HL-60 (cell line): Measurements from ENCODE around the gene HPS4.

Source experiments
- DNase-seq, 2 experiments: peaks; one replicate each; pipeline ENCODE4 v3.0.0-alpha.2; 2010 to 2020; ENCODE audit warnings: low read depth in 1 of 2, low spot score in 1 of 2
- H3K27ac ChIP-seq: fragments of 250-450 bp; sonication (Bioruptor Pico); replicated peaks from 2 replicates; pipeline ENCODE4 v1.5.1; 2020; ENCODE audit warnings: mild to moderate bottlenecking, moderate library complexity
- H3K27me3 ChIP-seq: fragments of 250-450 bp; sonication (Bioruptor Pico); 2 replicates; pipeline ENCODE4 v1.5.1; 2021; ENCODE audit warnings: mild to moderate bottlenecking, moderate library complexity; ENCODE audit not compliant: insufficient read depth, poor library complexity, severe bottlenecking
- H3K4me3 ChIP-seq: replicated peaks from 2 replicates; pipeline ENCODE4 v1.5.1; 2011; ENCODE audit warnings: mild to moderate bottlenecking, control low read depth, low read length; ENCODE audit not compliant: insufficient read depth
- GABPA ChIP-seq: IDR thresholded peaks from 2 replicates; pipeline ENCODE4 v1.6.1; 2012; ENCODE audit warnings: low read depth
- POLR2AphosphoS5 ChIP-seq: IDR thresholded peaks from 2 replicates; pipeline ENCODE4 v1.6.1; 2012; ENCODE audit warnings: low read depth
- SPI1 ChIP-seq: IDR thresholded peaks from 2 replicates; pipeline ENCODE4 v1.6.1; 2012; ENCODE audit warnings: low read depth, mild to moderate bottlenecking, borderline replicate concordance
- TF ChIP-seq, protein P1 (sequence below): IDR thresholded peaks from one replicate; pipeline ENCODE4 v1.5.1; 2011; ENCODE audit warnings: low read length, control low read depth, inconsistent platforms; ENCODE audit not compliant: insufficient read depth
- TF ChIP-seq, protein P2 (sequence below): IDR thresholded peaks from 2 replicates; pipeline ENCODE4 v1.6.1; 2012; ENCODE audit warnings: low read depth; ENCODE audit not compliant: insufficient replicate concordance

Gene HPS4

DNA sequence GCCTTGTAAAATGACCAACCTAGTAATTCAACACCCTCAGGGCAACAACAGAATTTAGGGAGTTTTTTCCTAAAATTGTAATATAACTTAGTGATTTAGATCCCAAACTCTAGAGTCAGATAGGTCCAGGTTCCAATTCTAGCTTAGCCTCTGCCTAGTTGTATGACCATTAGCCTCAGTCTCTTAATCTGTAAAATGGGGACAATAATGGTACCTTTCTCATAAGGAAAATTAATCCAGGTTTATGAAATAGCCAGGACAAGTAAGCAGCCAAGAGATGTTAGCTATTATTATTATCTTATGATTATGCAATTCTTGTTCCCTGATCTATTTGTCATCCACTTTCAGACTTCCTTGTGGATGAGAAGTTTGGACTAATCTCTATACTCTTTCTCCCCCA is 24.6 kb upstream of the HPS4 start:
- DNase-seq: no peak
- no peaks in the 10 kb centered on the region for H3K27me3 ChIP-seq
- H3K27ac ChIP-seq: no peak overlapping the region
- no peak overlapping the region for H3K4me3 ChIP-seq
- TF ChIP-seq SPI1 (no peak), POLR2AphosphoS5 (no peak), GABPA (no peak)
- TF ChIP-seq, protein P1, sequence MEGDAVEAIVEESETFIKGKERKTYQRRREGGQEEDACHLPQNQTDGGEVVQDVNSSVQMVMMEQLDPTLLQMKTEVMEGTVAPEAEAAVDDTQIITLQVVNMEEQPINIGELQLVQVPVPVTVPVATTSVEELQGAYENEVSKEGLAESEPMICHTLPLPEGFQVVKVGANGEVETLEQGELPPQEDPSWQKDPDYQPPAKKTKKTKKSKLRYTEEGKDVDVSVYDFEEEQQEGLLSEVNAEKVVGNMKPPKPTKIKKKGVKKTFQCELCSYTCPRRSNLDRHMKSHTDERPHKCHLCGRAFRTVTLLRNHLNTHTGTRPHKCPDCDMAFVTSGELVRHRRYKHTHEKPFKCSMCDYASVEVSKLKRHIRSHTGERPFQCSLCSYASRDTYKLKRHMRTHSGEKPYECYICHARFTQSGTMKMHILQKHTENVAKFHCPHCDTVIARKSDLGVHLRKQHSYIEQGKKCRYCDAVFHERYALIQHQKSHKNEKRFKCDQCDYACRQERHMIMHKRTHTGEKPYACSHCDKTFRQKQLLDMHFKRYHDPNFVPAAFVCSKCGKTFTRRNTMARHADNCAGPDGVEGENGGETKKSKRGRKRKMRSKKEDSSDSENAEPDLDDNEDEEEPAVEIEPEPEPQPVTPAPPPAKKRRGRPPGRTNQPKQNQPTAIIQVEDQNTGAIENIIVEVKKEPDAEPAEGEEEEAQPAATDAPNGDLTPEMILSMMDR: no peak
- TF ChIP-seq, protein P2, sequence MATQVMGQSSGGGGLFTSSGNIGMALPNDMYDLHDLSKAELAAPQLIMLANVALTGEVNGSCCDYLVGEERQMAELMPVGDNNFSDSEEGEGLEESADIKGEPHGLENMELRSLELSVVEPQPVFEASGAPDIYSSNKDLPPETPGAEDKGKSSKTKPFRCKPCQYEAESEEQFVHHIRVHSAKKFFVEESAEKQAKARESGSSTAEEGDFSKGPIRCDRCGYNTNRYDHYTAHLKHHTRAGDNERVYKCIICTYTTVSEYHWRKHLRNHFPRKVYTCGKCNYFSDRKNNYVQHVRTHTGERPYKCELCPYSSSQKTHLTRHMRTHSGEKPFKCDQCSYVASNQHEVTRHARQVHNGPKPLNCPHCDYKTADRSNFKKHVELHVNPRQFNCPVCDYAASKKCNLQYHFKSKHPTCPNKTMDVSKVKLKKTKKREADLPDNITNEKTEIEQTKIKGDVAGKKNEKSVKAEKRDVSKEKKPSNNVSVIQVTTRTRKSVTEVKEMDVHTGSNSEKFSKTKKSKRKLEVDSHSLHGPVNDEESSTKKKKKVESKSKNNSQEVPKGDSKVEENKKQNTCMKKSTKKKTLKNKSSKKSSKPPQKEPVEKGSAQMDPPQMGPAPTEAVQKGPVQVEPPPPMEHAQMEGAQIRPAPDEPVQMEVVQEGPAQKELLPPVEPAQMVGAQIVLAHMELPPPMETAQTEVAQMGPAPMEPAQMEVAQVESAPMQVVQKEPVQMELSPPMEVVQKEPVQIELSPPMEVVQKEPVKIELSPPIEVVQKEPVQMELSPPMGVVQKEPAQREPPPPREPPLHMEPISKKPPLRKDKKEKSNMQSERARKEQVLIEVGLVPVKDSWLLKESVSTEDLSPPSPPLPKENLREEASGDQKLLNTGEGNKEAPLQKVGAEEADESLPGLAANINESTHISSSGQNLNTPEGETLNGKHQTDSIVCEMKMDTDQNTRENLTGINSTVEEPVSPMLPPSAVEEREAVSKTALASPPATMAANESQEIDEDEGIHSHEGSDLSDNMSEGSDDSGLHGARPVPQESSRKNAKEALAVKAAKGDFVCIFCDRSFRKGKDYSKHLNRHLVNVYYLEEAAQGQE: no peak

DNA sequence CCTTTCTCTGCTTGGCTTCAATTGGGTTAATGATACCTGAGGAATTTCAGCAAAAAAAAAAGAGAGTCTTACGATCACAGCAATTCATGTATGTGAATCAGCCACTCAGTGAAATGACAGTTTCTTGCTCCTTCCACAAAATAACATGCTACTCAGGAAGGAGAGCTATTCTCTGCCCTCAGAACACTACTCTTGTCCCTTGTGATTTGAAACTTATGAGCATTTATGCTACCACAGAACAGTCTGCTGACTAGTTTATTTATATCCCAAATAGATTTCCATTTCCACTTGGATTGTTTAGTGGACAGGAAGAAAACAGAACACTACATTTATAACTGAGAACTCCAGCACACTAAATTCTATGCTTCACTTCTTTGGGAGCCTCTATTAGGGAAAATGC is 20.2 kb upstream of the HPS4 start:
- H3K4me3 ChIP-seq: no peak overlapping the region
- H3K27me3 ChIP-seq: no peaks in the 10 kb centered on the region
- DNase-seq: no peak
- TF ChIP-seq POLR2AphosphoS5 (no peak), SPI1 (no peak), GABPA (no peak)
- TF ChIP-seq, protein P2: no peak
- TF ChIP-seq, protein P1: no peak
- 0 out of 2 replicates have a peak overlapping the region, but pooled peaks have one; percentile 31 for H3K27ac ChIP-seq

DNA sequence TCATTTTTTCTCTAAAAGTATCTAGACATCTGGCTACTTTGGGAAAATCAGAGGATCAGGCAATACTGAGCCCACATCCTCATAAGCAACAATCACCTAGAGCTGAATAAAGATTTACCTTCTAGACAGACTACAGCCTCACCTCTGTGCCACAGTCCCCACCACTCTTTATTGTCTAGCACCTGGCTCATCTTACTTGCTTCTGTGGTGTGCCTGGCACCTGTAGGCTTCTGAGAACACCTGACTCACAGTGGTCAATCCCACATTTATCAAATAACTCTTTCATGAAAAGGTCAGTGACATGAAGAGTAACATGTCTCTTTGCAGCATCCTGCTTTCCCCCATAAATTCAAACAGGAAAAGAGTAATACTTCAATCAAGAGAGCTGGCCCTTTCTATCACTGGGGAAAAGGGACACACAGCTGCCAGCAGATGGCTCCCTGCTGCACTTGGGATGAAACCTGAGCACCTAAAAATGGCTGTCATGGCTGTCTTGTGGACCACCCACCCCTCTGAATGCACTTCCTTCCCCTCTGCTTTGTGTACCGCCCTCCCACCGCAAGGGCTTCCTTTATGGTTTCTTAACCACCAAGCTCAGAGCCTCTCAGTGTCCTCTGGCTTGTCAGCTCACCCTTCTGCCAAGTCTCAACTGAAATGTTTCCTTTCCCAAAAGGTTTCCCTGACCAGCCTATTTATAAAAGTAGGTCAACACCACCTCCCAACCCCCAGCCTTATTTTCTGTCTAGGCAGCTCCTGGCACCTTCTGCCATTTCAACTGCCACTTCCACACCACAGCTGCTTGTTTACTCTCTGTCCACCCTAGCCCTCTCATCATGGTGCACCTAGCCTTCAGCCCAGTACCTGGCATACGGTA is 19.3 kb upstream of the HPS4 start:
- TF ChIP-seq, protein P1: peak; percentile 60
- TF ChIP-seq SPI1 (peak; percentile 84), GABPA (no peak), POLR2AphosphoS5 (no peak)
- TF ChIP-seq, protein P2: no peak
- Histone ChIP-seq H3K4me3 (no peak overlapping the region), H3K27me3 (no peaks in the 10 kb centered on the region), H3K27ac (peak overlapping the region; percentile 31; the same call in 1 of the 2 replicates)
- DNase-seq: peak in 1 of 2 experiments; percentile 88
